Right atrium auricular region (tissue), 2 donors: Measurements from ENCODE around the gene LFNG. TPM values are rescaled to one million over a fixed set of nuclear protein-coding genes. Genes with fewer than 3 reads are reported as not detected.
A peak's percentile ranks its signal among the peaks of the same experiment; 100 is the strongest.

Experiments
- DNase-seq: peaks from one replicate; pipeline ENCODE4 v3.0.0-alpha.2; 2019; ENCODE audit warnings: low spot score
- H3K27ac ChIP-seq, 2 donors: fragments of 200-600 bp; sonication (generic); 1 replicate in 1 of 2; 2 replicates in 1 of 2; pipeline ENCODE4 v1.5.1; 2016 to 2019
- H3K27me3 ChIP-seq, 2 donors: fragments of 200-600 bp; sonication (generic); one replicate each; pipeline versions ENCODE4 v1.5.1 to v1.6.0; 2017 to 2019
- H3K36me3 ChIP-seq: fragments of 200-600 bp; sonication (generic); one replicate; pipeline ENCODE4 v1.5.1; 2016
- H3K4me1 ChIP-seq, 2 donors: fragments of 200-600 bp; sonication (generic); one replicate each; pipeline versions ENCODE4 v1.5.1 to v1.6.0; 2017 to 2019
- H3K4me3 ChIP-seq, 2 donors: fragments of 200-600 bp; sonication (generic); 1 replicate in 1 of 2; 2 replicates in 1 of 2; pipeline ENCODE4 v1.5.1; 2017 to 2019; ENCODE audit warnings: mild to moderate bottlenecking in 1 of 2, moderate library complexity in 1 of 2
- H3K9me3 ChIP-seq, 2 donors: fragments of 200-600 bp; sonication (generic); one replicate each; pipeline ENCODE4 v1.5.1; 2019
- CTCF ChIP-seq, 2 donors: fragments of 200-600 bp; sonication (generic); IDR thresholded peaks; one replicate each; pipeline ENCODE4 v1.5.1; 2019; ENCODE audit warnings: antibody characterized with exemption in 2 of 2
- total RNA-seq, 2 donors: library from RNA; depleted of rRNA; stranded (reverse); fragments of >200 nt; gene quantifications; one replicate each; pipeline ENCODE4 v1.1.0, GENCODE V29; 2016

Gene LFNG
- total RNA-seq, 2 donors from 2014 or later = 3.8 to 4.3 TPM

DNA sequence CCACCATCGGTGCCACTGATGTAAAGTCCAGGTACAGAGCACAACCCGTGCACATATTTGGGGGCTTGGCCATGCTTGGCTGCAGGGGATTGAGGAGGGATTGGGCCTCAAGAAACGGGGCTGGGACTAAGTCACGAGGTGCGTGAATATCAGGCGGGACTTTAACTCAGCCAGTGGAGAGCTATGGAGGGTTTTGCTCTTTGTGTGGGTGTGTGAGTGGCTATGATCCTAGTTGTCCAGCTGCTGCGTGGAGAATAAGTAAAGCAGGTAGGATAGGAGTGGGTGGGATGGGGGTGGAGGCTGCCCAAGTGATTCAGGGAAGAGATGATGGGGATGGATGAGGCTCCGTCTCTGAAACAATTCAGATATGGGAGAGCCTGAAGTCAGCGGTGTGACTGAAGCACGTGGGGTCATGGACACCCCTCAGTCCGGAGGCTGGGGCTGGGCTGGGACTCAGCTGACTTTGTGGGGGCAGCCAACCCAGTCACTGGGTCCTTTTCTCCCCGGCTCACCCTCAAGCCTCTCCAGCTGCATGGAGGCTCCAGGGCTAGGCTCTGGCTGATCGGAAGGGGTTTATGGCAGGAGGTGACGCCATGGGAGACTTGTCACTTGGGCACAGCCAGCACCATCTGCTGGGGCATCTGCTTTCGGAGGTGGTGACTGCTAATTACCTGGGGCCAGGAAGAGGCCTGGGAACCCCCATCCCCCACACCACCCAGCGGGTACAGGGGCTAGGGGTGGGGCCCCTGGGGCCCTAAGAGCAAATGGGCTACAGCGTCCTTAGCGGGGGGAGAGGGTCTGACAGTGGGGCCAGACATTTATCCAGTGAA lies 1.7 kb upstream of the LFNG start:
- no peak overlapping the region for H3K27ac ChIP-seq
- H3K4me1 ChIP-seq = peaks cover 0 to 45% of the 10 kb centered on the region in 2 donors
- TF ChIP-seq CTCF (IDR thresholded peaks at IDR 0.05) = no peak
- no peaks in the 10 kb centered on the region for H3K36me3 ChIP-seq
- no peak overlapping the region for H3K4me3 ChIP-seq
- no peaks in the 10 kb centered on the region for H3K9me3 ChIP-seq
- no peaks in the 10 kb centered on the region for H3K27me3 ChIP-seq
- no peak for DNase-seq

DNA sequence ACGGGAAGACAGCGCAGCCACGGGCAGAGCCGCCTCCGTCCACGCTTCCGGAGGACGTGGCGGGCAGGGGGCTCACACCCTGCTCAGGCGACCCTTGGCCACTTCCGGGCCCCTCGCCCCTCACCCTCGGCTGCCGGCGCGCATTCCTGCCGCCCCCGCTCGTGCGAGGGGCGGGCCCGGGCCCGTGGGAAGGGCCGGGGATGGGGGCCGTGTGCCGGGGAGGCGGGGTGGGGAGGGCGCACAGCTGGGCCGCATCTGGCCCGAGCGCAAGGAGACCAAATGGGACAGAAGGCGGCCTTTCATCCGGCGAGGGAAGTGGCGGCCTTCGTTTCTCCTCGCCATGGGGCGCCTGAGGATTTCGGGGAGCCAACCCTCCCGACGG lies 846 bp upstream of the LFNG start:
- DNase-seq = no peak
- no peak for TF ChIP-seq CTCF (IDR thresholded peaks at IDR 0.05)
- Histone ChIP-seq H3K27ac (peak overlapping the region in 1 of 2 donors; percentile 48), H3K9me3 (no peaks in the 10 kb centered on the region), H3K4me1 (peaks cover 0 to 53% of the 10 kb centered on the region in 2 donors), H3K36me3 (no peaks in the 10 kb centered on the region), H3K4me3 (peak overlapping the region in 1 of 2 donors; percentile 62), H3K27me3 (no peaks in the 10 kb centered on the region)

DNA sequence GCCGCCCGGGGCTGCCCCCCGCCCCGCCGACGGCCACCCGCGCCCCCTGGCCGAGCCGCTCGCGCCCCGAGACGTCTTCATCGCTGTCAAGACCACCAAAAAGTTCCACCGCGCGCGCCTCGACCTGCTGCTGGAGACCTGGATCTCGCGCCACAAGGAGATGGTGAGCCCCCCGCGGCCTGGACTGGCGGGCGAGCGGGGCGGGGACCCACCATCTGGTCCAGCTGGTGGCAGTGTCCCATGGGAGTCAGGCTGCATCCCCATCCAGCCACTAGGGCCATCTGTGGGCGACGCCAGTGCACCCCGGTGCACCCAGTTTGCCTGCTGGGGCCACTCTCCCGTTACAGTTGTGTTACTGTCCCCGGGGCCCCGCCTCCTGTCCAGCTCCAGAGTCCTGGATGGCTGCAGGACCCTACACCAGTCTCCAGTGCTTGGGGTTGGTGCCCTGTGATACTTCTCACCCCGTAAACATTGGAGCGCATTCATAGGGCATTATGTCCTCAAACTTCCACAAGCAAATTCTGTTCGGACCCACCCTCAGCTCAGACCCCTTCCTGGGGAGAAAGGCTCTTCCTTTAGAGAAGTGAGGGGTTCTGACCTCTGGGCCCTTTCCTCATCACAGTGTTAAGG lies 672 bp downstream of the LFNG start:
- DNase-seq = no peak

GRCh38 chr7:2520761-2521290 lies 1.3 kb downstream of the LFNG start:
- no peaks in the 10 kb centered on the region for H3K27me3 ChIP-seq
- peak overlapping the region in 1 of 2 donors; percentile 37 for H3K27ac ChIP-seq
- H3K4me1 ChIP-seq = peaks cover 0 to 74% of the 10 kb centered on the region in 2 donors
- DNase-seq = no peak
- H3K4me3 ChIP-seq = peak overlapping the region; percentile 32 to 62
- no peaks in the 10 kb centered on the region for H3K9me3 ChIP-seq
- no peak for TF ChIP-seq CTCF (IDR thresholded peaks at IDR 0.05)
- peaks cover 4% of the 10 kb centered on the region for H3K36me3 ChIP-seq

More for the DNA sequence above, 672 bp downstream of the LFNG start:
- TF ChIP-seq CTCF (IDR thresholded peaks at IDR 0.05) = no peak
- Histone ChIP-seq H3K27ac (no peak overlapping the region), H3K36me3 (no peaks in the 10 kb centered on the region), H3K4me3 (peak overlapping the region; percentile 32 to 62), H3K4me1 (peaks cover 0 to 68% of the 10 kb centered on the region in 2 donors), H3K9me3 (no peaks in the 10 kb centered on the region), H3K27me3 (no peaks in the 10 kb centered on the region)

DNA sequence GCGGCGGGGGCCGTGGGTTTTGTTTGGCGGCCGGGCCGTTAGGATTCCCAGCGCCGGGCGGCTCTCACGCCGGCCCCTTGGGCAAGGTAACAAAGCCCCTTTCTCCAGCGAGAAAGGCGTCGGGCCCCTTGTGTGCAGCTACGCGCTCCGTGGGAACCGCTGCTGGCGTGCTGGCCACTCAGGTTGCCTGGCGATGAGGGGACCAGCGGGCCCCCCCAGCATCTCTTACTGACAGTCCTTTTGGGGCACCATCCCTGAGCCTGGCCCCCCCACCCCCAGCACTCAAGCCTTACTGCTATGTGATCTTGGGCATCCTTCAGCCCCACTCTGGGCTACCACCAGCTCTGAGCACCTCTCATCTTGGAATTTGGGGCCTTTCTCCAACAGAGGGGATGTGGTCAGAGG lies 1.8 kb downstream of the LFNG start:
- TF ChIP-seq CTCF (IDR thresholded peaks at IDR 0.05) = no peak
- no peaks in the 10 kb centered on the region for H3K27me3 ChIP-seq
- DNase-seq = no peak
- no peaks in the 10 kb centered on the region for H3K9me3 ChIP-seq
- H3K27ac ChIP-seq = peak overlapping the region in 1 of 2 donors; percentile 37
- peaks cover 9% of the 10 kb centered on the region for H3K36me3 ChIP-seq
- peak overlapping the region; percentile 32 to 62 for H3K4me3 ChIP-seq
- peaks cover 0 to 76% of the 10 kb centered on the region in 2 donors for H3K4me1 ChIP-seq
